HepG2 (cell line): Measurements from ENCODE around the gene MPG. TPM values are rescaled to one million over a fixed set of nuclear protein-coding genes. Genes with fewer than 3 reads are reported as not detected.

Source experiments
- polyA plus RNA-seq, 8 experiments: library from polyadenylated mRNA; depleted of rRNA in 3 of 8; stranded (reverse) in 7 of 8; unstranded in 1 of 8; fragments of >200 nt; fragmentation: Illumina TruSeq in 4 of 8; extraction: Trizol in 4 of 8; gene quantifications; 2 replicates each; pipeline versions ENCODE4 v1.2.1 to v1.2.3, GENCODE V29; 2011 to 2016; ENCODE audit warnings: low read depth in 4 of 8, missing spikeins in 1 of 8, mixed read lengths in 1 of 8; ENCODE audit not compliant: insufficient read depth in 1 of 8
- total RNA-seq, 5 experiments: library from RNA; depleted of rRNA; stranded (reverse); fragments of >200 nt; fragmentation: Illumina TruSeq; extraction: Trizol; gene quantifications; 2 replicates each; pipeline ENCODE4 v1.2.3, GENCODE V29; 2016; ENCODE audit warnings: low read depth in 1 of 5
- TF ChIP-seq, protein P1 (sequence below), 2 experiments: fragments of 450-650 bp in 1 of 2; sonication (generic) in 1 of 2; formaldehyde crosslinking in 1 of 2; IDR thresholded peaks; 2 replicates each; pipeline versions ENCODE4 v1.6.1 to v1.8.0; 2016 to 2022; ENCODE audit warnings: antibody characterized with exemption in 1 of 2, mild to moderate bottlenecking in 1 of 2, missing genetic modification reagents in 1 of 2

MPG gene
- total and polyA plus RNA-seq, 2 of the 13 experiments (the other 11 are each of a cell fraction or from before 2014, with no cell fraction given) = 59.1 to 62.5 TPM

DNA sequence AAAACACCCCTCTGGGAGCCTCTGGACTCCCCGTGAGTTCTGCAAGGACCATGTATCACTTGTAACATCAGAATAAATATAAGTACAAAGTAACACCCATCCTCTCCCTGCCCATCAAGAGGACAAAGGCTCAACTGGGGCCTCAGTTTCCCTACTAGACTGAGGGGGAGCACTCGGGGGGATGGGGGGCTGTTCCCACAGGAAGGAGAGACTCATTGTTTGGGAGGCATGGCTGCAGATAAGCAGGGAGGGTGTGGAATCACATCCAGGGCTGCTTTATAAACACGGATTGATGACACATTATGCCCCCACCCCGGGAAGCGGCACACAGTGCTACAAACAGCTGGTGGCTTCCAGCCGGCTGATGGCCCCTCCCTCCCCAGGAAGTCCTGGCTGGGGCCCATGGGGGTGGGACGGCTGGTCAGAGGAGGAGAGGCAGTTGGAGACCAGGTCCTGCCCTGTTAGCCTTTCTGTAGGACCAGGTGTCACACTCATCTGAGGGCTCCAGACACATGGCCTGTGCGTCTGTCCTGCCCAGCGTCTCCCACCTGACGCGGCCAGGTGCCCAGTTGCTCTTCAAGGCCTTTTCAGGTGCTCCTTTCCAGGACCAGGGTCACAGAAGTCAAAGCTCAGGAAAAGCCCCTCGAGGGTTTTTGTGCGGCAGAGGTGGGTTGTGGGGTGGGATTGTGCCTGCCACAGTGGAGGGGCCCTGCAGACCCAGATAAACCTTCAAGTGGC, 1.3 kb upstream of the MPG start (continued):
- TF ChIP-seq, protein P1, sequence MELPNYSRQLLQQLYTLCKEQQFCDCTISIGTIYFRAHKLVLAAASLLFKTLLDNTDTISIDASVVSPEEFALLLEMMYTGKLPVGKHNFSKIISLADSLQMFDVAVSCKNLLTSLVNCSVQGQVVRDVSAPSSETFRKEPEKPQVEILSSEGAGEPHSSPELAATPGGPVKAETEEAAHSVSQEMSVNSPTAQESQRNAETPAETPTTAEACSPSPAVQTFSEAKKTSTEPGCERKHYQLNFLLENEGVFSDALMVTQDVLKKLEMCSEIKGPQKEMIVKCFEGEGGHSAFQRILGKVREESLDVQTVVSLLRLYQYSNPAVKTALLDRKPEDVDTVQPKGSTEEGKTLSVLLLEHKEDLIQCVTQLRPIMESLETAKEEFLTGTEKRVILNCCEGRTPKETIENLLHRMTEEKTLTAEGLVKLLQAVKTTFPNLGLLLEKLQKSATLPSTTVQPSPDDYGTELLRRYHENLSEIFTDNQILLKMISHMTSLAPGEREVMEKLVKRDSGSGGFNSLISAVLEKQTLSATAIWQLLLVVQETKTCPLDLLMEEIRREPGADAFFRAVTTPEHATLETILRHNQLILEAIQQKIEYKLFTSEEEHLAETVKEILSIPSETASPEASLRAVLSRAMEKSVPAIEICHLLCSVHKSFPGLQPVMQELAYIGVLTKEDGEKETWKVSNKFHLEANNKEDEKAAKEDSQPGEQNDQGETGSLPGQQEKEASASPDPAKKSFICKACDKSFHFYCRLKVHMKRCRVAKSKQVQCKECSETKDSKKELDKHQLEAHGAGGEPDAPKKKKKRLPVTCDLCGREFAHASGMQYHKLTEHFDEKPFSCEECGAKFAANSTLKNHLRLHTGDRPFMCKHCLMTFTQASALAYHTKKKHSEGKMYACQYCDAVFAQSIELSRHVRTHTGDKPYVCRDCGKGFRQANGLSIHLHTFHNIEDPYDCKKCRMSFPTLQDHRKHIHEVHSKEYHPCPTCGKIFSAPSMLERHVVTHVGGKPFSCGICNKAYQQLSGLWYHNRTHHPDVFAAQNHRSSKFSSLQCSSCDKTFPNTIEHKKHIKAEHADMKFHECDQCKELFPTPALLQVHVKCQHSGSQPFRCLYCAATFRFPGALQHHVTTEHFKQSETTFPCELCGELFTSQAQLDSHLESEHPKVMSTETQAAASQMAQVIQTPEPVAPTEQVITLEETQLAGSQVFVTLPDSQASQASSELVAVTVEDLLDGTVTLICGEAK (IDR thresholded peaks at IDR 0.05) = no peak
- TF ChIP-seq, protein P1 (CRISPR knock-in tag; IDR thresholded peaks at IDR 0.05) = no peak; the same call in 1 of the 2 replicates
- TF ChIP-seq, all 625 proteins: peak for 70
